ENCODE data around the gene MPPED1.

The MPPED1 gene

GRCh38 chr22:43504068-43504467 lies 92.3 kb downstream of the MPPED1 start:
- DNase-seq, result no peak

- no peak for DNase-seq
These were observed 93.0 kb downstream of the MPPED1 start for GRCh38 chr22:43504666-43505261.

- DNase-seq, result no peak
These were observed 93.6 kb downstream of the MPPED1 start for GRCh38 chr22:43505423-43505822.

GRCh38 chr22:43505896-43506295 lies 94.1 kb downstream of the MPPED1 start:
- no peak for DNase-seq

GRCh38 chr22:43506487-43506886 lies 94.7 kb downstream of the MPPED1 start:
- DNase-seq, result no peak

GRCh38 chr22:43507235-43507634 lies 95.4 kb downstream of the MPPED1 start:
- DNase-seq, result no peak

GRCh38 chr22:43508489-43508888 lies 96.7 kb downstream of the MPPED1 start:
- no peak for DNase-seq

GRCh38 chr22:43509337-43509736 lies 97.5 kb downstream of the MPPED1 start:
- no peak for DNase-seq

GRCh38 chr22:43510281-43511070 lies 98.7 kb downstream of the MPPED1 start:
- no peak for DNase-seq

GRCh38 chr22:43511276-43511910 lies 99.6 kb downstream of the MPPED1 start:
- DNase-seq, result no peak

GRCh38 chr22:43512279-43512678 lies 100.5 kb downstream of the MPPED1 start:
- no peak for DNase-seq

GRCh38 chr22:43514476-43515157 lies 102.8 kb downstream of the MPPED1 start:
- no peak for DNase-seq

GRCh38 chr22:43515411-43515810 lies 103.6 kb downstream of the MPPED1 start:
- no peak for DNase-seq

- no peak for DNase-seq
These were observed 104.1 kb downstream of the MPPED1 start for GRCh38 chr22:43515902-43516301.

- DNase-seq, result no peak
These were observed 104.6 kb downstream of the MPPED1 start for GRCh38 chr22:43516386-43516785.

GRCh38 chr22:43516996-43517635 lies 105.3 kb downstream of the MPPED1 start:
- no peak for DNase-seq

- DNase-seq, result no peak
These were observed 108.8 kb downstream of the MPPED1 start for GRCh38 chr22:43520632-43521039.

GRCh38 chr22:43521716-43522115 lies 109.9 kb downstream of the MPPED1 start:
- no peak for DNase-seq

- DNase-seq, result no peak
These were observed 114.4 kb downstream of the MPPED1 start for GRCh38 chr22:43526117-43526655.

GRCh38 chr22:43526946-43527345 lies 115.1 kb downstream of the MPPED1 start:
- DNase-seq, result no peak

GRCh38 chr22:43528601-43529360 lies 117.0 kb downstream of the MPPED1 start:
- DNase-seq, result no peak

GRCh38 chr22:43529461-43529860 lies 117.6 kb downstream of the MPPED1 start:
- DNase-seq, result no peak
